D721Med (cell line): ENCODE measurements around the gene NUF2.
A peak's percentile ranks its signal among the peaks of the same experiment; 100 is the strongest.

Experiments
- DNase-seq: peaks from one replicate; pipeline ENCODE4 v3.0.0; 2011; ENCODE audit warnings: low spot score; ENCODE audit not compliant: insufficient read length
- FAIRE-seq: peaks from 2 replicates; lab custom pipeline; 2011; peaks lifted over from hg19 to GRCh38; lab: Jason Lieb, UNC
- TF ChIP-seq, protein P1 (sequence below): IDR thresholded peaks from 2 replicates; pipeline ENCODE4 v1.5.1; 2012; ENCODE audit warnings: mild to moderate bottlenecking, control low read depth; ENCODE audit not compliant: insufficient read depth; ENCODE audit errors: missing control alignments

NUF2 gene

DNA sequence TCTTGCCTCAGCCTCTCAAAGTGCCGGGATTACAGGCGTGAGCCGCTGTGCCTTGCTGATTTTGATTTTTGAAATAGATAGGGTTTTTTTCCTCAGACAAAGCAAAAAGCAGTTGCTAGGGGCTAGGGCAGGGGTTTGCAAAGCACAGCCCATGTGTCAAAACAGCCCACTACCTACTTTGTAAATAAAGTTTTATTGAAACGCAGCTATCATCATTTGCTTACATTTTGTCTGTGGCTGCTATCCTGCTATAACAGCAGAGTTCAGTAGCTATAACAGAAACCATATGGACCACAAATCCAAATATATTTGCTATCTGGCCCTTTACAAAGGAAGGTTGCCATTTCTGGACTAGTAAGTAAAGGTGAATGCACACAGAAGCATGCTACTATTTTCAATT lies 44.8 kb downstream of the NUF2 start:
- FAIRE-seq, result no peak
- TF ChIP-seq, protein P1, sequence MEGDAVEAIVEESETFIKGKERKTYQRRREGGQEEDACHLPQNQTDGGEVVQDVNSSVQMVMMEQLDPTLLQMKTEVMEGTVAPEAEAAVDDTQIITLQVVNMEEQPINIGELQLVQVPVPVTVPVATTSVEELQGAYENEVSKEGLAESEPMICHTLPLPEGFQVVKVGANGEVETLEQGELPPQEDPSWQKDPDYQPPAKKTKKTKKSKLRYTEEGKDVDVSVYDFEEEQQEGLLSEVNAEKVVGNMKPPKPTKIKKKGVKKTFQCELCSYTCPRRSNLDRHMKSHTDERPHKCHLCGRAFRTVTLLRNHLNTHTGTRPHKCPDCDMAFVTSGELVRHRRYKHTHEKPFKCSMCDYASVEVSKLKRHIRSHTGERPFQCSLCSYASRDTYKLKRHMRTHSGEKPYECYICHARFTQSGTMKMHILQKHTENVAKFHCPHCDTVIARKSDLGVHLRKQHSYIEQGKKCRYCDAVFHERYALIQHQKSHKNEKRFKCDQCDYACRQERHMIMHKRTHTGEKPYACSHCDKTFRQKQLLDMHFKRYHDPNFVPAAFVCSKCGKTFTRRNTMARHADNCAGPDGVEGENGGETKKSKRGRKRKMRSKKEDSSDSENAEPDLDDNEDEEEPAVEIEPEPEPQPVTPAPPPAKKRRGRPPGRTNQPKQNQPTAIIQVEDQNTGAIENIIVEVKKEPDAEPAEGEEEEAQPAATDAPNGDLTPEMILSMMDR, result no peak
- no peak for DNase-seq

DNA sequence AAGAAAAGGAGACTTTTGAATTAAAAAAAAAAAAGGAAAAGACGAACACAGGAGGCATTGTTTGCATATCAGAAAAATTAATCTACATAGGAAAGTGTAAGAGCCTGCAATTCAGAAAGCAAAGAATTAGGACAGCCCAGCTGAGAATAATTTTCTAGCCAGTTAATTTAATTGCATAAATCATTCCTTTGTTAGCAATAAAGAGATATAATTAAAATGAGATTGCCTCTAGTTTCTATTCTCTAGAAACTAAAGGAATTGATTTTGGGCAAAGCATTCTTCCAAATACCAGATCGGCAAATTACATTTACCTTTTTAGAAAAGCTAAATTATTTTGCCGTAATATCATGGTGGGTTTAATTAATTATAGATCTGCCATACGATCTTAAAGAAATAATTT lies 46.0 kb downstream of the NUF2 start:
- FAIRE-seq (no peak), DNase-seq (no peak)
- TF ChIP-seq, protein P1, result no peak

DNA sequence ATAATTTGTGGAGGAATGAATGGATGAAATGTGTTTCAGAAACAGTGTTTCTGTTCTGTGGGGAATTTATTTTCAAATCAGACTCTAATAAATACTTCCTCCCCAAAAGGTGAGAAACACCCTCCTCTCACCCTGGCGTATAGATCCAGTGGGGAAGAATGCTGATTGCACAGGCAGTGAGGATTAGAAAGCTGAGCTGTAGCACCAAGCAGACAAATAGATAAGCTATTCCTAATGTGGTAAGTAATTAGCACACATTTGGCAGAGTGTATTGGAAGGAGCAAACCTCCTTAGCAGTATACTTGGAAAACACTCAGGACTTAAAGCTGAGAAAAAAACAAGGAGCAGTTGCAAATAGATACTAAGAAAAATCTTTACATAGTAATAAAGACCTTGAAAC lies 50.8 kb downstream of the NUF2 start:
- FAIRE-seq (peak; percentile 92), DNase-seq (no peak)
- TF ChIP-seq, protein P1, result no peak

DNA sequence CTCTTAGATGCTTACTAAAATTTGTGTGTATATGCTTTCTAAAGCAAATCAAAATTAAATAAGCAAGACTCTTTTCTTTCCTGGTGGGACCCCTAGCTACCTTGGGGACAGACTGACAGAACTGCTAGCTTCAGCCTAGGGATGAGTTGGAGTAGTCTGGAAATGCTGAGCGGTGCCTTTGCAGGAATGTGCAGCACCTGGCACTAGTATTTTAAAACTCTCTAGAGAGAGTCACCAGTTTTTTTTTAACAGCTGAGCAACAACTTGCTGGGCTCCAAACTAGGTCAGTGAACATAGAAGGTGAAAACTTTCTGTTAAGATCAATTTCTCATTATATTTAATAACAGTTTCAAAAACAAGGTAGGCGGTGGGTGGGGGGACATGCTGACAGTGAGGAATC lies 56.8 kb downstream of the NUF2 start:
- no peak for FAIRE-seq
- TF ChIP-seq, protein P1, result no peak
- no peak for DNase-seq

DNA sequence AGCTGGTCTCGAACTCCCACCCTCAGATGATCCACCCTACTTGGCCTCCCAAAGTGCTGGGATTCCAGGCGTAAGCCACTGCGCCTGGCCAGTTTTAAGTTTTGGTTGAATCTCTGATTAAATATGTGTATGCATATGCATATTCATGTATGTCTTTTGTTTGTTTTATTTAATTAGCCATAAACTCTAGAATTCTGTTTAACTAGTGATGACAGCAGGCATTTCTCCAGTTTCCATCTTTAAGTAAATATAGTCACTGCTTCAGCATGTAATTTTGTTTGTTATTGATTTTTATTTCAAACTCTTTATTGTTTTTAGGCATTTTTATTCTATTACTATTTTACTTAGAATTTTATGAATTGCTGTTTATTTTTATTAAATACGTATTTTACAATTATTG lies 58.0 kb downstream of the NUF2 start:
- TF ChIP-seq, protein P1, result no peak

DNA sequence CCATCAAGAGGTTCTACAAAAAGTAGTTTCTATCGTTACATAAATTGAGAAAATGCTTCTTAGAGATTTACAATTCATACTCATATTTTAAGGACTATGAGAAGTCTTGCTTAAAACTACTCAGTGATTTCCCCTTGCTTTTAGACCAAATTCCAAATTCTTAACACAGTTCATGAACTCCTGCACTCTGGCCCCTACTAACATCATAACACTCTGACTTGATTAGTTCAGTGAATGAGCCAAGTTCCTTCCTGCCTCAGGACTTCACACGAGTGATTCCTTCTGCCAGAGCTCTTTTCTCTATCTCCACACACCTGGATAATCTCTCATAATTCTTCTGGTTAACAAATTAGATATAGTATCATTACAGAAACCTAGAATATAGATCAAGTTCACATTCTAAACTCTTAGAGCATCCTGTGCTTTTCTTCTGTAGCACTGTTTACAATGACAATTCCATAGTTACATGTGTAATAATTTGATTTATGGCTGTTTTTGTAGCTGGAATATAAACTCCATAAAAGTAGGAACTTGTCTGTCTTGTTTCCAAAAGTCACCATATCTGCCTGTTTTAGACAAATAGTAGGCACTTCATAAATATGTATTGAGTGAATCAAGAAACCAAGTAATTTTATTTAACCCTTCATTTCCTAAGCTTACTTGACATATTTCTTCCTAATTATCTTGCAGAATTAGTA lies 59.9 kb downstream of the NUF2 start:
- TF ChIP-seq, protein P1, result no peak
- peak; percentile 92 for FAIRE-seq
- DNase-seq, result no peak

More for the DNA sequence above, 58.0 kb downstream of the NUF2 start:
- DNase-seq (no peak), FAIRE-seq (no peak)

DNA sequence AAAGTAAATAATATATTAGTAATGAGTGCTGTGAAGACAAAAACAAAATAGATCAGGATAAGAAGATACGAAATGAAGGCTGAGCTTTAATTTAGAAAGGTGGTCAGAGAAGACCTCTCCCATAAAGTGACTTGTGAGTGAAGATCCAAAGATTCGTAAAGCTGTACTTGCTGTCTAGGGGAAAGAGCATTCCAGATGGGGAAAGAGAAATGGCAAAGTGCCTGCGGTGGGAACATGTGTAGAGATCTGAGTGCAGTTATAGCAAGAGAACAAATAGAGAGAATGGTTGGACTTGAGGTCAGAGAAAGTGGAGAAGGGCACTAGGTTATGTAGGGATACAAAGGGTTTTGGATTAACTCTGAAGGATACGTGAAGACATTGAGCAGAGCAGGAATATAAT lies 60.6 kb downstream of the NUF2 start:
- no peak for FAIRE-seq
- TF ChIP-seq, protein P1, result no peak
- no peak for DNase-seq
